Omental fat pad (tissue), 4 donors: ENCODE data around the gene GPATCH8. TPM values are rescaled to one million over a fixed set of nuclear protein-coding genes. Genes with fewer than 3 reads are reported as not detected.
A peak's percentile ranks its signal among the peaks of the same experiment; 100 is the strongest.
"Not testable (repeated sequence)": the region's sequence is repeated elsewhere in the genome, so short reads cannot be mapped to it uniquely, and the experiment has no call there.

Experiments
- ATAC-seq: fragments of 150-250 bp; one replicate; pipeline ENCODE4 v1.9.1; 2016; ENCODE audit warnings: mild to moderate bottlenecking, moderate library complexity; ENCODE audit not compliant: low FRiP score
- DNase-seq: peaks from one replicate; pipeline ENCODE4 v3.0.0-alpha.2; 2019; ENCODE audit warnings: low spot score
- total RNA-seq, 4 donors: library from RNA; depleted of rRNA; stranded (reverse); fragments of >200 nt; gene quantifications; one replicate each; pipeline ENCODE4 v1.1.0, GENCODE V29; 2016
- TF ChIP-seq, protein P1 (sequence below), 3 donors: fragments of 450-650 bp; IDR thresholded peaks; one replicate each; pipeline ENCODE4 v1.5.1; 2016 to 2017; ENCODE audit warnings: antibody characterized with exemption in 3 of 3, mild to moderate bottlenecking in 3 of 3, moderate library complexity in 2 of 3

The GPATCH8 gene
- total RNA-seq, 4 donors from 2014 or later = 25.7 to 58.5 (median 34.6) TPM

DNA sequence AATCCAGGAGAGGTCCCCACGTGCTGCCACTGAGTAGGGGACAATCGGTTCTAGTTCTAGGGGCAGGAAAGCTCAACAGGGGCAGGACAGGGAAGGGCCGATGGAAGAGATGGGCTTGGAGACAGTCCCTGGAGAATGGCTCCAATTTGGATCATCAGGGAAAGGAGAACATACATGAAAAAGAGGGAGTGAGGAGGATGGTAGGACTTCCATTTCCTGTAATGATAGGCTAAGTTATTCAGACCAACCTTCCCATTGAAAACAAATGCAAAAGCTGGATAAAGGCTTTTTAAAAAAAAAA lies 20.4 kb upstream of the GPATCH8 start:
- DNase-seq (no peak), ATAC-seq (no peak)

DNA sequence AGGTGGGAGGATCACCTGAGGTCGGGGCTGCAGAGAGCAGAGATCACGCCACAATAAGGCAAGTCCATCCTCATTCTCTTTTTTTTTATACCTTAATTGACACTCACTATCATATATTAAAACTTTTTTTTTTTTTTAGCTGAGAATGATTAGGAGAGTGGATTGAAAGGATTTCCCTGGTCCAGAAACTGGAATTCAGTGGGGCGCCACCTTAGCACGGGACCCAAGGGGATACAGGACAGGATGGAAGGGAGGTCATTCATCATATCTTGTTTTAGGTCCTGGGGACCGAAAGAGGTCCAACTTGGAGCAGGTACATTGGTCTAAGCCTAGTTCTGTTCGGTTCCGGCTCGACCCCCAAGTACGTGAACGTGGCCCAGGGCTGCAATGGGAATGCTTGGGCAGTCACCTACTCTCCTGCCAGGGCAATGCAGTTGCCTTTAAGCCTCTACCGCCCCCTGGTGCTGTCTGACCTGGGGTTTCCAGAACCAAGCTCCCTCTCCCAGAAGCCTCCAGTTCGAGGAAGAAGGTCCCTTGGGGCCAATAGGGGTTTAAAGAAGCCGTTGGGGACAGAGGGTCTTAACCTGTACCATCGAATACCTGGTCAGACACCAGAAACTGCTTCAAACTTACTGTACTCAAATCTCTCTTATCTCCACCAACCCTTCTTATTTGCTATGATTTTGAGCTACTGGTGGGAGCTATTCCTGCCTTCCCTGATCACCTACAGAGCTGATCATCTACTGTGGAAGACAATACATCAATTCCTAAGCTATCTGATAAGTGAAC lies 19.9 kb upstream of the GPATCH8 start:
- peak; percentile 82 for ATAC-seq
- TF ChIP-seq, protein P1, sequence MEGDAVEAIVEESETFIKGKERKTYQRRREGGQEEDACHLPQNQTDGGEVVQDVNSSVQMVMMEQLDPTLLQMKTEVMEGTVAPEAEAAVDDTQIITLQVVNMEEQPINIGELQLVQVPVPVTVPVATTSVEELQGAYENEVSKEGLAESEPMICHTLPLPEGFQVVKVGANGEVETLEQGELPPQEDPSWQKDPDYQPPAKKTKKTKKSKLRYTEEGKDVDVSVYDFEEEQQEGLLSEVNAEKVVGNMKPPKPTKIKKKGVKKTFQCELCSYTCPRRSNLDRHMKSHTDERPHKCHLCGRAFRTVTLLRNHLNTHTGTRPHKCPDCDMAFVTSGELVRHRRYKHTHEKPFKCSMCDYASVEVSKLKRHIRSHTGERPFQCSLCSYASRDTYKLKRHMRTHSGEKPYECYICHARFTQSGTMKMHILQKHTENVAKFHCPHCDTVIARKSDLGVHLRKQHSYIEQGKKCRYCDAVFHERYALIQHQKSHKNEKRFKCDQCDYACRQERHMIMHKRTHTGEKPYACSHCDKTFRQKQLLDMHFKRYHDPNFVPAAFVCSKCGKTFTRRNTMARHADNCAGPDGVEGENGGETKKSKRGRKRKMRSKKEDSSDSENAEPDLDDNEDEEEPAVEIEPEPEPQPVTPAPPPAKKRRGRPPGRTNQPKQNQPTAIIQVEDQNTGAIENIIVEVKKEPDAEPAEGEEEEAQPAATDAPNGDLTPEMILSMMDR (IDR thresholded peaks at IDR 0.05) = no peak

More for the DNA sequence above, 20.4 kb upstream of the GPATCH8 start:
- TF ChIP-seq, protein P1 (IDR thresholded peaks at IDR 0.05) = no peak

DNA sequence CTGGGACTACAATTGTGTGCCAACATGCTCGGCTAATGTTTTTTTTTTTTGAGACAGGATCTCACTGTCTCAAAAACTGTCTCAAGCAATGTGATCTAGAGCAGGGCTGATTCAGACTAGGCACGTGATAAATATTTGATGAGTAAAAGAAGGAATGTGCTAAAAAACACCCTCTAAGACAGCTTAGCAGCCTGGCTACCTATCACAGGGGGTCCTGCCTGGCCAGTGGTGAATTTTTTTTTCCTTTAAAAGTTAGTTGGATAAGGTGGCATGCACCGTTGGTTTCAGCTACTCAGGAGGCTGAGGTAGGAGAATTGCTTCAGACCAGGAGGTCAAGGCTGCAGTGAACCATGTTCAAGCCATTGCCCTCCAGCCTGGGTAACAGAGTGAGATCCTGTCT lies 14.8 kb upstream of the GPATCH8 start:
- TF ChIP-seq, protein P1 (IDR thresholded peaks at IDR 0.05) = no peak
- DNase-seq (no peak), ATAC-seq (no peak)

More for the DNA sequence above, 19.9 kb upstream of the GPATCH8 start:
- DNase-seq = peak; percentile 59

DNA sequence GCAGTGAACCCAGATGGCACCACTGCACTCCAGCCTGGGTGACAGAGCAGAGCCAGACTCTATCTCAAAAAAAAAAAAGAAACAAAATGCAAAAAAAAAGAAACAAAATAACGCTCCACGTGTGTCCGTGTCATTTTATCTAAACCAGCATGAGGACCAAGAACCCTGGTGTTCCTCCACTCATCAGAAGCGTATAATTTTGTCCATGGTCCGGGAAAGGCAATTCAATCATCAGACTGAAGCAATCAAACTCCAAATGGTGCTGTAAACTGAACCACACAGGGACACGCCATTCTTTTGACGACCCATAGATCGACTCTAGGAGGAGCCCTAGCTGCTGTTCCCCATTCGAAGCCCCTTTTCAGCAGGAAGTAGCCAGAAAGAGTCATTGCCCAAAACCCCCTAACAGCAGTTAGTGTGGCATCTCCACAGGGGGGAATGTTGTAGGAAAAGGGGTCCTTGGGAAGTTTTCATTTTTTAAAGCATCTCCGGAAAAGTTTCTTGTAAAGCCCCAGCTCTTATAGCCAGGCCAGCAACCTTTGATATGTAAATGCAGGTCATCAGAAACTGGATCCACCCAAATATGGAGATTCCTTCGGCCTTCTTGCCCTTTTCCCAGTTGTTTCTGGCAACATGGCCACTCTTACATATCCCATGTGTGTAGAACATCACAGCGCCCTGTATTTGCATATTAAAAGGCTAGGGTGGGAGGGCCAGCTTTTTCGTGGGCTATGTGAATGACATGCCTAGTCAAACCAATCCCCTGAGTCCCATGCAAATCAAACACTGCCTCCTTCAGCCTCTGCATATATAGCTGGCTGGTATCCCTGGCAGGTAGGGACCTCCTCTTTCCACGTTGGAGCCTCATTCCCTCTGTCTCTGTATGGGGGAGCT lies 8.3 kb upstream of the GPATCH8 start:
- not testable (repeated sequence) for ATAC-seq, DNase-seq

DNA sequence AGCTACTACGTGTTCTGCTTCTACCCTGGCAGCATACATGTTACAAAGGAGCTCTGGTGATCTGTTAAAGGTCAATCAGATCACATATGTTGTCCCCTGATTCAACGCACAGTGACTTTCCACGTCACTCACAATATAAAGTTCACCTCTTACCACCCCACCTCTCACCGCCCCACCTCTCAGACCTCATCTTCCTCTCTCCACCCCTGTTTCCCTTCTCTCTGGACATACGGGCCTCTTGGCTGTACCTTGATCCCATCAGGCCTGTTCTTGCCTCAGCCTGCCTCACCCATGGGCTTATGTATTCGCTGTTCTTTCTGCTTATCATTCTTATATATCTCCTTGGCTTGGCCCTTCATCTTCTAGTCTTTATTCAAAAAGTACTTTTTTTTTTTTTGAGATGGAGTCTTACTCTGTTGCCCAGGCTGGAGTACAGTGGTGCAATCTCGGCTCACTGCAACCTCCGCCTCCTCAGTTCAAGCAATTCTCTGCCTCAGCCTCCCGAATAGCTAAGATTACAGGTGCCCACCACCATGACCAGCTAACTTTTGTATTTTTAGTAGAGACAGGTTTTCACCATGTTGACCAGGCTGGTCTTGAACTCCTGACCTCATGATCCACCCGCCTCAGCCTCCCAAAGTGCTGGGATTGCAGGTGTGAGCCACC lies 3.9 kb upstream of the GPATCH8 start:
- DNase-seq, ATAC-seq: not testable (repeated sequence)

DNA sequence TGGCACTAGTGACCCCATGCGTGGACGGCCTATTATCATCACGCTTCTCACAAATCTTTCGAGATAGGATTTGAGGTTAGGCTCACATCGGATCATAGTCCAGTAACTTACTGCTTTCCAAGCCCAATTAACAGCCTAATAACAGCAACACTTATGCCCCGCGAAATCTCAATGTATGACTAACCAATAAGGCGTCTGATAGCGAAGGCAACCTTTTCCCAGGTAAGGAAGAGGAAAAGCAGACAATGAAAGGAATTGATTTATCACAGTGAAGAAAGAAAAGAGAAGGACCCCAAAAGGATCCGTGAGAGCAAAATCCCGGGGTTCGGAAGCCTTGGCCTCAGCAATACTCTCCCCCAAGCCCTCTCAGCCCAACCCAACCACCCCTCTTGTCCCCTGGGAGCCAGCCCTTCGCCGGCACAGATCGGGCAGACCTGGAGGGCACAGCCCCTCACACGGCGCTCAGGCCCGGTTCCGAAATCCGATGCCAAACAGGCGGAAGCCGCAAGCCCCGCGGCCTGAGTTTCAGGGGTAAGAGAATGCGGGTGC lies 534 bp downstream of the GPATCH8 start:
- peak; percentile 20 for ATAC-seq
- no peak for DNase-seq
- TF ChIP-seq, protein P1 (IDR thresholded peaks at IDR 0.05) = no peak

DNA sequence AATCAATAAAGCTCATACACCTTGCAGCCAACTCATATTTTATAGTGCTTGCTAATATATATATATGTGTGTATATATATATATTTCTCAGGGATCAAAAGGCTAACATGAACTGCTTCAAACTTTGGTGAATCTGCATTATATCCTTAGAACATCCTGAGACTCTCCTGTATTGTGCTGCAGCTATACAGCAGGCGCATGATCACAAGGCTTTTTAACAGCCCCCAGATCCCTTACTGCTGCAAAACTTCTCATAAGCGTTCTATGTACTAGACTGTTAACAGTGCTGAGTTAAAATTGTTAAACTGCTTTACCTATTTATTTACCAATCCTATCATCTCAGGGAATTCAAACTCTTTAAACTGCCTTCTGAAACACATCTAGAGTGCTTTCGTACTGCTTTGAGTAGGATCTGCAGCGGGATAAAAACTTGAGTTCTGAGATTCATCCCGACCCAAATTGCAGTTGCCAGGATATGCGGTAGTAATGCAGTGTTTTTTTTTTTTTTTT lies 1.3 kb downstream of the GPATCH8 start:
- ATAC-seq (no peak), DNase-seq (no peak)
- TF ChIP-seq, protein P1 (IDR thresholded peaks at IDR 0.05) = no peak
